Measurements from ENCODE around the gene MCTP2.

Gene MCTP2

GRCh38 chr15:94359716-94360115, 128.4 kb downstream of the MCTP2 start:
- no peak for DNase-seq

- no peak for DNase-seq
These were observed 128.9 kb downstream of the MCTP2 start for GRCh38 chr15:94360251-94360685.

GRCh38 chr15:94362385-94363092, 131.2 kb downstream of the MCTP2 start:
- no peak for DNase-seq

GRCh38 chr15:94363382-94363781, 132.0 kb downstream of the MCTP2 start:
- no peak for DNase-seq

GRCh38 chr15:94366781-94367180, 135.4 kb downstream of the MCTP2 start:
- no peak for DNase-seq

GRCh38 chr15:94367726-94368535, 136.6 kb downstream of the MCTP2 start:
- no peak for DNase-seq

GRCh38 chr15:94370206-94370935, 139.0 kb downstream of the MCTP2 start:
- no peak for DNase-seq

GRCh38 chr15:94370936-94371285, 139.6 kb downstream of the MCTP2 start:
- DNase-seq, result no peak

- DNase-seq, result no peak
These were observed 141.5 kb downstream of the MCTP2 start for GRCh38 chr15:94372821-94373220.

GRCh38 chr15:94375997-94376396, 144.6 kb downstream of the MCTP2 start:
- no peak for DNase-seq

- no peak for DNase-seq
These were observed 148.6 kb downstream of the MCTP2 start for GRCh38 chr15:94379986-94380385.

GRCh38 chr15:94380798-94381197, 149.4 kb downstream of the MCTP2 start:
- DNase-seq, result no peak

- no peak for DNase-seq
These were observed 150.0 kb downstream of the MCTP2 start for GRCh38 chr15:94381384-94381783.

GRCh38 chr15:94383041-94383440, 151.7 kb downstream of the MCTP2 start:
- no peak for DNase-seq

- DNase-seq, result no peak
These were observed 152.3 kb downstream of the MCTP2 start for GRCh38 chr15:94383706-94384105.

GRCh38 chr15:94385441-94385840, 154.1 kb downstream of the MCTP2 start:
- no peak for DNase-seq

GRCh38 chr15:94386351-94386750, 155.0 kb downstream of the MCTP2 start:
- DNase-seq, result no peak

GRCh38 chr15:94387442-94387841, 156.1 kb downstream of the MCTP2 start:
- DNase-seq, result no peak

- DNase-seq, result peak; percentile 9
These were observed 156.6 kb downstream of the MCTP2 start for GRCh38 chr15:94387849-94388441.

GRCh38 chr15:94395640-94396039, 164.3 kb downstream of the MCTP2 start:
- DNase-seq, result no peak

GRCh38 chr15:94397337-94397736, 166.0 kb downstream of the MCTP2 start:
- no peak for DNase-seq

- no peak for DNase-seq
These were observed 166.6 kb downstream of the MCTP2 start for GRCh38 chr15:94398001-94398400.

All from CD4-positive, alpha-beta T cell treated with Interleukin-10 for 1 hour (primary cell).